Keratinocyte (primary cell): ENCODE measurements around the gene RPRD1B.

ENCODE experiments used
- EZH2 ChIP-seq: IDR thresholded peaks from one replicate; pipeline ENCODE4 v1.6.1; 2012; ENCODE audit warnings: inconsistent platforms, mild to moderate bottlenecking, low read length, moderate library complexity
- TF ChIP-seq, protein P1 (sequence below), 3 experiments: IDR thresholded peaks in 1 of 3; conservative IDR thresholded peaks in 1 of 3; optimal IDR thresholded peaks in 1 of 3; 2 replicates in 2 of 3; 3 replicates in 1 of 3; pipeline versions ENCODE3 to v1.5.1; 2011; ENCODE audit warnings: low read length in 3 of 3, mild to moderate bottlenecking in 3 of 3, moderate library complexity in 2 of 3, control low read depth in 1 of 3, inconsistent platforms in 1 of 3; ENCODE audit not compliant: insufficient read depth in 2 of 3; ENCODE audit errors: extremely low read depth in 1 of 3

GRCh38 chr20:38017959-38018358 lies 15.6 kb upstream of the RPRD1B start:
- TF ChIP-seq, protein P1, sequence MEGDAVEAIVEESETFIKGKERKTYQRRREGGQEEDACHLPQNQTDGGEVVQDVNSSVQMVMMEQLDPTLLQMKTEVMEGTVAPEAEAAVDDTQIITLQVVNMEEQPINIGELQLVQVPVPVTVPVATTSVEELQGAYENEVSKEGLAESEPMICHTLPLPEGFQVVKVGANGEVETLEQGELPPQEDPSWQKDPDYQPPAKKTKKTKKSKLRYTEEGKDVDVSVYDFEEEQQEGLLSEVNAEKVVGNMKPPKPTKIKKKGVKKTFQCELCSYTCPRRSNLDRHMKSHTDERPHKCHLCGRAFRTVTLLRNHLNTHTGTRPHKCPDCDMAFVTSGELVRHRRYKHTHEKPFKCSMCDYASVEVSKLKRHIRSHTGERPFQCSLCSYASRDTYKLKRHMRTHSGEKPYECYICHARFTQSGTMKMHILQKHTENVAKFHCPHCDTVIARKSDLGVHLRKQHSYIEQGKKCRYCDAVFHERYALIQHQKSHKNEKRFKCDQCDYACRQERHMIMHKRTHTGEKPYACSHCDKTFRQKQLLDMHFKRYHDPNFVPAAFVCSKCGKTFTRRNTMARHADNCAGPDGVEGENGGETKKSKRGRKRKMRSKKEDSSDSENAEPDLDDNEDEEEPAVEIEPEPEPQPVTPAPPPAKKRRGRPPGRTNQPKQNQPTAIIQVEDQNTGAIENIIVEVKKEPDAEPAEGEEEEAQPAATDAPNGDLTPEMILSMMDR (optimal IDR thresholded peaks at IDR 0.05 in 1 of 3, IDR thresholded peaks at IDR 0.05 in 1 of 3, conservative IDR thresholded peaks at IDR 0.05 in 1 of 3; ENCODE audit: extremely low read depth in 1 of 3, insufficient read depth in 2 of 3, low read length in 3 of 3): no peak
- TF ChIP-seq EZH2: no peak
